ENCODE data around the gene NDE1.

GRCh38 chr16:15773968-15774367 is 123.9 kb downstream of the NDE1 start:
- TF ChIP-seq, protein P1, sequence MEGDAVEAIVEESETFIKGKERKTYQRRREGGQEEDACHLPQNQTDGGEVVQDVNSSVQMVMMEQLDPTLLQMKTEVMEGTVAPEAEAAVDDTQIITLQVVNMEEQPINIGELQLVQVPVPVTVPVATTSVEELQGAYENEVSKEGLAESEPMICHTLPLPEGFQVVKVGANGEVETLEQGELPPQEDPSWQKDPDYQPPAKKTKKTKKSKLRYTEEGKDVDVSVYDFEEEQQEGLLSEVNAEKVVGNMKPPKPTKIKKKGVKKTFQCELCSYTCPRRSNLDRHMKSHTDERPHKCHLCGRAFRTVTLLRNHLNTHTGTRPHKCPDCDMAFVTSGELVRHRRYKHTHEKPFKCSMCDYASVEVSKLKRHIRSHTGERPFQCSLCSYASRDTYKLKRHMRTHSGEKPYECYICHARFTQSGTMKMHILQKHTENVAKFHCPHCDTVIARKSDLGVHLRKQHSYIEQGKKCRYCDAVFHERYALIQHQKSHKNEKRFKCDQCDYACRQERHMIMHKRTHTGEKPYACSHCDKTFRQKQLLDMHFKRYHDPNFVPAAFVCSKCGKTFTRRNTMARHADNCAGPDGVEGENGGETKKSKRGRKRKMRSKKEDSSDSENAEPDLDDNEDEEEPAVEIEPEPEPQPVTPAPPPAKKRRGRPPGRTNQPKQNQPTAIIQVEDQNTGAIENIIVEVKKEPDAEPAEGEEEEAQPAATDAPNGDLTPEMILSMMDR (conservative IDR thresholded peaks at IDR 0.05; ENCODE audit: low read length) = no peak
- no peak for TF ChIP-seq EZH2phosphoT487 (IDR thresholded peaks at IDR 0.05; ENCODE audit: borderline replicate concordance, low read depth, low read length)

Measured in OCI-LY7 (cell line).